Endometrial microvascular endothelial cells (primary cell): ENCODE results near the gene HDGFL3. TPM values are rescaled to one million over a fixed set of nuclear protein-coding genes. Genes with fewer than 3 reads are reported as not detected.
"Not testable (repeated sequence)": the region's sequence is repeated elsewhere in the genome, so short reads cannot be mapped to it uniquely, and the experiment has no call there.

Experiments
- in situ Hi-C: cut with HindIII; loops from 2 replicates; pipeline ENCODE4 v1.10.0; 2017; ENCODE audit warnings: low sequenced_read_pairs, low pct_unique_long_range_greater_than_20kb; ENCODE audit errors: inconsistent ontology term
- total RNA-seq: library from RNA; depleted of rRNA; stranded (reverse); fragments of >200 nt; gene quantifications from one replicate; pipeline ENCODE4 v1.2.3, GENCODE V29; 2015; ENCODE audit errors: inconsistent ontology term

Gene HDGFL3
- total RNA-seq, 1 donor from 2014 or later: 38.4 TPM

DNA sequence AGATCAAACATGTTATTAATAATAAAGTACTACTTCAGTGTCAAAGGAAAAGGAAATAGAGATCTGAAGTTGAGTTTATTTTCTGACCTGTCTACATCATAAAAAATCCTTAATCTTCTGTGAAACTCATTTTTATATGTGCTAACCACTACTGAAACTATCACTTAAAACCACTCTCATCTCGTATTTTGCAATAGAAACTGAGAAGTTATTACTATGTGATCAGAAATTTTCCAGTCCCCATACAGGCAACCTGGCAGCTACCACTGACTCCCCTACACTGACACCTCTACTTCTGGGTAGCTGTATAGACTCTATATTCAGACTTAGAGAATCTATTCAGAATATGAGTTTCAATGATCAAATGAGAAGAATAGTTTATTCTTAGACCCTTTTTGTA lies 8.3 kb downstream of the HDGFL3 start:
- in situ Hi-C loops: no loop called here

DNA sequence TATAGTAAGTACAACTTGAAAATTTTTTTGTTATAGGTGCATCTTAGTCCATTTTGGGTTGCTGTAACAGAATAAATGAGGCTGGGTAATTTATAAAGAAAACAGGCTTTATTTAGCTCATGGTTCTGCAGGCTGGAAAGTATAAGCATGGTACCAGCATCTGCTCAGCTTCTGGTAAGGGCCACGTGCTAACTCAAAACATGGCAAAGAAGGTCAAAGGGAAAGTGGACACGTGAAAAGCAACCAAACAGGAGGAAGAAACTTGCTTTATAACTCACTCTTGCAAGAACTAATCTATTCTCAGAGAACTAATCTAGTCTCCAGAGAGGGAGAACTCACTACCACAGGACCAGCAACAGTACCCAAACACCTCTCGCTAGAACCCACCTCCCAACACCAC lies 9.1 kb downstream of the HDGFL3 start:
- in situ Hi-C loops: no loop called here

DNA sequence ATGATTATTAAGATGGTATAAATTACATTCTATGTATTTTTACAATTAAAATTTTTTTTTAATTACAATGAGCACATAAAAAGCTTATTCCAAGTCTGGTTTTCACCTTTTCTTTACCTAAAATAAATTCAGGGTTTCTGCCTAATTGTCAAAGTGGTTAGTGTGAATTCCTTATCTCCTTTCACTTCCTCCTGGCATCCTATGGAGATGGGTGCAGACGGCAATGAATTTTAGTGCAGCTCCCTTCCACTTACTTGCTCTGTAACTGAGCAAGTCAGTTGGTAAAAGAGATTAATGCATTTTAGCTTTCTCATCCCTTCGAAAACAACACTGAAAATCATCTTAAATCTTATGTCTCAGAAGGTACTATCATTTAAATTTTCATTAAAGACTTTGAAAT lies 13.1 kb downstream of the HDGFL3 start:
- in situ Hi-C loops: no loop called here

DNA sequence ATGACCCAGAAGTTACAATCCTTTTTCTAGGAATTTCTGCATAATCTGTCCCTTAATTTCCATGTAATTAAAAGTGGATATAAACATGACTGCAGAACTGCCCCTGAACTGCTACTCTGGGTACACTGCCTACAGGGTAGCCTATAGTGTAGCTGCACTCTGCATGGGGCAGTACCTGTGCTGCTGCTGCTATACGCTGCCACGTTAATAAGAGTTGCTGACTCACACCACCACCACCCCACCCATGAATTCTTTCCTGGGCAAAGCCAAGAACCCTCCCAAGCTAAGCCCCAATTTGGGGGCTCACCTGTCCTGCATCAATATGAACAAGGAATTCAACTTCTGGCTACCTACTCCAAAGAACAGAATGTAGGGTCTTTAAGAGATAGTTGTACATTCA lies 13.9 kb downstream of the HDGFL3 start:
- in situ Hi-C loops: no loop called here

DNA sequence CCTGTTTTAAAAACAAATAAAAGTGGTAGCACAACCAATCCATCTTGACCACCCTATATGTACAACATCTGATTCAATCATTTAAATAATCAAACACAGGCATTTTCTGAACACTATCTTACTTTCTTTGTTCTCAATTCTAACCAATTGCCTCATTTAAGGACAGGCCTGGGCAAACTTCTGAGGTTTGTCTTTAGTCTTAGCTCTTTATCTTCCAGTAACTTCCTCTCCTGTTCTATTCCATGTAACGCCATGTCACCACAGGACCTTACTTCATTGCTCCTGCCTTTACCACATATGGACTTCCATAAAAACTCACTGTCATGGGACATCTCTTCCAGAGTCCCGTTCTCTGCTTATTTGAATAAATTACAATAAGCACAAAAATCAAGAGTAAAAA lies 14.9 kb downstream of the HDGFL3 start:
- in situ Hi-C loops: no loop called here

DNA sequence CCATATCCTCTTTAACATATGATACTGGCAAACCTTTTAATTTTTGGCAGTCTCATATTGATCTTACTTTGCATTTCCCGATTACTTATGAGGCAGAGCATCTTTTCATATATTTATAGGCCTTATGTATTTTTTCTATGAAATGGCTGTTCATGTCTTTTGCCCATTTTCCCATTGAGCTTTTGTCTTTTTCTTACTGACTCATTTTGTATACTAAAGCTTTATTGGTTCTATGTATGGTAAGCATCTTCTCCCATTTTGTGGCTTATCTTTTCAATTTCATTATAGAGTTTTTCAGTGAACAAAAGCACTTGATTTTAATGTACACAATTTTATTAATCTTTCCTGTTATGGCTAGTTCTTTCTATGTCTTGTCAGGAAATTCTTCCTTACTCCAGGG lies 17.2 kb downstream of the HDGFL3 start:
- in situ Hi-C loops: no loop called here

DNA sequence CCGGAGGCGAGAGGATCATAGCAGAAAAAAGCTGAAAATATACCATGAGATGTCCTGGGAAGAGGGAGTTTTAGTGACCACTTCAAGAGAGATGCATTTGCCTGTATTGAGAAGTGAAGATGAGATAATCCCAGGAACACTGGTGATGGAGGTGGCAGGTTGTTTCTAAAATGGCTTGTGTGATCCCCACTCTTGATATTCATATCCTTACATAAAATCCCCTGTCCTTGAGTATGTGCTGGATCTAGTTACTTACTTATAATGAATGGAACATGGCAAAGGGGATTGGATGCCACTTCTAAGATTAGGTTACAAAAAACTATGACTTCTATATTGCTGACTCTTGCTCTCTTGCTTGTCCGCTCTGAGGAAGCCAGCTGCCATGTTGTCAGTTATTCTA lies 22.1 kb downstream of the HDGFL3 start:
- in situ Hi-C loops: no loop called here

DNA sequence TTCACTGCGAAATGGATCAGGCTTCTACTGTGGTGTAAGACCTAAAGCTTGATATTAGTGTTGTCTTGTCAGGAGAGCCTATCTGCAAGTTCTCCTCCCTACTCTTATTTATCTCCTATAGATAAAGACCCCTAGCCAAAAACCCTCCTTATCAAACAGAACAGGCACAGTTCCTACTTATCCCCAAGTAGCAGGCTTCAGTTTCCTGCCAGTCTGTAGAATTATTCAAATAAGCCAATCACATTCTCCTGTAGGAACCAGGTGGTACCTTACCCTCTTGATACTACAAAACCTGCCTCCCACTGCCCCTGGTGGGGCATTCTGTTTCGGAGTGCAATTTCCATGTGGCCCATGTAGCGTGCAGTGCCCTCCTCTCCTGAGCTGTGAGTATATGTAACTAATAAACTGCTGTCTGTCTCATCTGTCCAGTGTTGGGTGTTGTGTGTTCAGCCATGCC lies 28.7 kb downstream of the HDGFL3 start:
- in situ Hi-C loops: no loop called here

DNA sequence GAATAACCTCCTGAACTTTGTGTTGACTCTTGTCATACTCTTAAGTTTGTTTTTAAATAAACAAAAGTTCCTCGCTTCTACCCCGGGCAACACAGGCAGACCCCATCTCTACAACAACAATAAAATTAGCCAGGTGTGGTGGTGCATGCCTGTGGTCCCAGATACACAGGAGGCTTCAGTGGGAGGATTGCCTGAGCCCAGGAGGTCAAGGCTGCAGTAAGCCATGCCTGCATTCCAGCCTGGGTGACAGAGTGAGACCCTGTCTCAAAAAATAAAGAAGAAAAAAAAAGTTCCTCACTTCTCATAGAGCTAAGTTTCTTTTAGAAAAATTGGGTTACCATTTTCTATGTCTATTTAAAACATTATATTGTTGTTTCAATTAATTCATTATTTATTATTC lies 29.2 kb downstream of the HDGFL3 start:
- in situ Hi-C loops: no loop called here

DNA sequence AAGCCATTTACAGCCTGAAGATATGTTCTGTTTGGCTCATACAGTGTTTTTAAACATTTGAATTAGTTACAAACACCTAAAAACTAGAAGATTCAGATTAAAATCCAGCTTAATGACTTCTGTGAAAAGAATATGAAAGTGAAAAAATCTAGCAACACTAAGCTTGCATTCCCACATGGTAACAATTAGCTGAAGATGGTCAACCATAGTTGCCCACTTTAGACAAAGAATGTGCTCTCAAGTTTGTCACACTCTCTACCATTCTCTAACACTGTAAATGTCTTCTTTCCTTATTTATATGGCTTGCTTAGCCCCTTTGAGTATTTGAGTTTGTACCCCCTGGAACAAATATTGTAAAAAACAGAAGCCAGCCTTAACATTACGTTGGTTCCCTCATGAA lies 32.7 kb downstream of the HDGFL3 start:
- in situ Hi-C loops: no loop called here

DNA sequence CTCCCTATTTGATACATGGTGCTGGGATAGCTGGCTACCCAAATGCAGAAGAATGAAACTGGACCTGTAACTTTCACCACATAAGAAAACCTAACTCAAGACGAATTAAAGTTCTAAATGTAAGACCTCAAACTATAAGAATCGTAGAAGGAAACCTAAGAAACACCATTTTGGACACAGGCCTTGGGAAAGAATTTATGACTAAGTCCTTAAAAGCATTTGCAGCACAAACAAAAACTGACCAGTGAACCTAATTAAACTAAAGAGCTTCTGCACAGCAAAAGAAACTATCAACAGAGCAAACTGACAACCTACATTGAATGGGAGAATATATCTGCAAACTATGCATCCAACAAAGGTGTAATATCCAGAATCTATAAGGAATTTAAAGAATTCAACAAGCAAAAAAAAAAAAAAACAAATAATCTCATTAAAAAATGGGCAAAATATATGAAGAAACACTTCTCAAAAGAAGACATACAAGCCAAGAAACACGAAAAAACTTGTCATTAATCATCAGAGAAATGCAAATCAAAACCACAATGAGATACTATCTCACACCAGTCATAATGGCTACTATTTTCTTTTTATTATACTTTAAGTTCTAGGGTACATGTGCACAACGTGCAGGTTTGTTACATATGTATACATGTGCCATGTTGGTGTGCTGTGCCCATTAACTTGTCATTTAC lies 37.0 kb downstream of the HDGFL3 start:
- in situ Hi-C loops: no loop called here

DNA sequence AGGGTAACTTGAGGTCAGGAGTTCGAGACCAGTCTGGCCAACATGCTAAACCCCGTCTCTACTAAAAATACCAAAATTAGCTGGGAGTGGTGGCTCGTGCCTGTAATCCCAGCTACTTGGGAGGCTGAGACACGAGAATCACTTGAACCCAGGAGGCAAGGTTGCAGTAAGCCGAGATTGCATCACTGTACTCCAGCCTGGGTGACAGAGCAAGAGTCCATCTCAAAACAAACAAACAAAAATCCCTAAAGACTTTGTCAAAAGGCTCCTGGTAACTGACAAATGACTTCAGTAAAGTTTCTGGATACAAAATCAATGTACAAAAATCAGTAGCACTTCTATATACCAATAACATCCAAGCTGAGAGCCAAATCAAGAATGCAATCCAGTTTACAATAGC lies 38.0 kb downstream of the HDGFL3 start:
- in situ Hi-C loops: not testable (repeated sequence)

DNA sequence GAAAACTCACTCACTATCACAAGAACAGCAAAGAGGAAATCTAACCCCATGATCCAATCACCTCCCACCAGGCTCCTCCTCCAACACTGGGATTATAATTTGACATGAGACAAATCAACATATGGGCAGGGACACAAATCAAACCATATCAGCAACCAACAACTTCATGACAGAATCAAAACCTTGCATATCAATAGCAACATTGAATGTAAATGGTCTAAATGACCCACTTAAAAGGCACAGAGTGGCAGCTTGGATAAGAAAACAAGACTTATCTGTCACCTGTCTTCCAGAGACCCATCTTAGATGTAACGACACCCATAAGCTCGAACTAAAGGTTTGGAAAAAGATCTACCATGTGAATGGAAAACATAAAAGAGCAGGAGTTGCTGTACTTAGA lies 40.8 kb downstream of the HDGFL3 start:
- in situ Hi-C loops: no loop called here

DNA sequence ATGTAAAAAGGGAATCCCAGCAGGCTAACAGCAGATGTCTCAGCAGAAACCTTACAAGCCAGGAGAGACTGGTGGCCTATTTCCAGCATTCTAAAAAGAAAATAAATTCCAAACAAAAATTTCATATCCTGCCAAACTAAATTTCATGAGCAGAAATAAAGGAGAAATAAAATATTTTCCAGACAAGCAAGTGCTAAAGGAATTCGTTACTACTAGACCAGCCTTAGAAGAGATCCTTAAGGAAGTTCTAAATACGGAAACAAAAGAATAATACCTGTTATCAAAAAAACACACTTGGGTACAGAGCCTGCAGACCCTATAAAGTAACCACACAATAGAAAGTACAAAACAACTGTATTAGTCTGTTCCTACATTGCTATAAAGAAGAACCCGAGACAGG lies 41.4 kb downstream of the HDGFL3 start:
- in situ Hi-C loops: no loop called here

DNA sequence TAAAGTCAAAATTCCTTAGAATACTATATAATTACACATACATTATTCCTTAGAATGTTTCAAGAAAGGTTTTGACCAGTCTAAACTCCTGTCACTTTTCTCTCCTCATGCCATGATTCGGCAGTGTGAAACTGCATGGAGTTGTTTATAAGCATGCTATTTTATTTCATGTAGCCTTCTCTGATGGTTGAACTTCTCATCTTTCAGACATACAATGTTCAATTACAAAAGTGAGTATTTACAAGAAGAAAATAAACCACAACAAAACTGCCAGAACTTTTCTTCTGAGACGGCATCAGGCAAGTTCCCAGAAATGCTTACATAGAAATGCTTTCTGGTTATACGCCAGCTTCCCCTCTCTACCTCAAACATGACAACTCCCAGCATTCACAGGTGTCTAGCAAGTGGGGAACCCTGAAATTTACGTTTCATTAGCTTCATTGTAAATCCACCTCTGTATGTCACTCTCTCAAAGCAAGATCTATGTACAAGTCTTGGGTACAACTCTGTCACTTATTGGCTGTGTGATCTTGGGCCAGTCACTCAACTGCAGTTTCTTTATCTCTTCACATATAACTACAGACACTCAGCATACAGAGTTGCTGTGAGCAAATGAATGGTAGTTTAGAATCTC lies 42.7 kb downstream of the HDGFL3 start:
- in situ Hi-C loops: no loop called here

DNA sequence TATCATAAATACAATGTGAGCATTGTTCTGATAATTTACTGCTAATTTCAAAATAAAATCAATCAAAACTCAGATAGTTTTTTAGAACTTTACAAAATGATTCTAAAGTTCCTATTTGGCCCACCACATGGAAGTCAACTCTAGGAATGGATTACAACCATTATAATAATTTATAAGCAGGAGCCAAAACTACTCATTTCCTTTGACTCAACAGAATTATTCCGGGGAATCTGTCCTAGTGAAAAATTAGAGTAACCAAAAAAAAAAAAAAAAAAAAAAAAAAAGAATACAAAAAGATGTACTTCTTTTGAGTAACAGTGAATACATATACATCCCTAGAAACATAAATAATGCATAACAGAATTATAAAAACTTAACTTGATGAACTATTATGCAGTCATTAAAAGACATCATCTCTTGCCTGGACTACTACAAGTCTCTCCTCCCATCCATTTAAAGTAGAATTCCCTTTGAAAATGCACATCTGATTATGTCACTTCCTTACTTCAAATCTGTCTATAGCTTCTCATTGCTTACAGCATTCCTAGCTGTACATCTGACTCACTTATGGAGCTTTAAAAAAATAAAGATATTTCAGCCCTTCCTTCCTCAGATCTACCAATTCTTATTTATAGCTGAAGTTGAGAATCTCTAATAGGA lies 43.4 kb downstream of the HDGFL3 start:
- in situ Hi-C loops: no loop called here

DNA sequence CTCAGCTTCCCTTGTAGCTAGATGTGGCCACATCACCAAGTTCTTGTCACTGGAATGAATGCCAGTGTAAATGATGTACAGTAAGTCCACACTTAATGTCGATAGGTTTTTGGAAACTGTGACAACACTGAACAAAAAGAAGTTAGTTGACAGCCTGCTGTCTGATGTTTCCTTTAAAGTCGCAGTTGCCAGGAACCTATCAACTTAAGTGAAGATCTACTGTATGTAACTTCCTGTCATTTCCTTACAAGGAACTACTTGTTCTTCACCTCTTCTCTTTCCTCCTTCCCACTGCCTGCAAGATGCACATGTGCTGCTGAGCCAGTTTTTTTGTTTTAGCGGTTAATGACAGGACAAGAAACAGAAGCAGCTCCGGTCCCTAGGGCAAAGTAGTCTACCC lies 44.6 kb downstream of the HDGFL3 start:
- in situ Hi-C loops: no loop called here

DNA sequence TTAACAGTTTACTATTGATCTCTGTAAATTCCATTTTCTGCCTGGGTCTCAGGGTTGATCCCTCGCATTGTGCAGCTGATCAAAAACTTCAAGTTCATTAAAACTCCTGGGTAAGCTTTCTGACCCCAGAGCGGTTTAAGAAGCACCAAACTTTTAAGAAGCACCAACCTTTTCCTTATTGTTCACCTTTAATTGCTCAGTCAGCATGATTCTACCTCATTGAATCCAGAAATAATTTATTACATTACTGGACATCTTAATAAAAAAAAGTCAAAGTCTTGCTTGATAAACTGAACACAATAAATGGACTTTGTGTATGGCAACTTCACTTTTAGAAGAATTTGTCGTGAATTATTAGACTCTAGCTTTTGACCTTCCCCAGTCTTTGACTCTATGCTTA lies 46.9 kb downstream of the HDGFL3 start:
- in situ Hi-C loops: no loop called here

DNA sequence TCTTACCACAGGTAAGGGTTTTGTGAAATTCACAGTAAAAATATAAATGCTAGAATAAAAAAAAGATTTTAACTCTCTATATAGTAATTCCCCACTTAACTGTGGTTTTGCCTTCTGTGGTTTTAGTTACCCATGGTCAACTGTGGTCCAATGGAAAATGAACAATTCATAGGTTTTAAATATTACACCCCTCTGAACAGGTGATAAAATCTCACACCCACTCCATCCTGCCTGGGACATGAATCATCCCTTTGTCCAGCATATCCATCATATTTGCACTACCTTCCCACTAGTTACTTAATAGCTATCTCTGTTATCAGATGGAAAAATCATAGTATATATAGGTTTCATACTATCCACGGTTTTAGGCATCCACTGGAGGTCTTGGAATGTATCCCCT lies 49.2 kb downstream of the HDGFL3 start:
- in situ Hi-C loops: no loop called here

DNA sequence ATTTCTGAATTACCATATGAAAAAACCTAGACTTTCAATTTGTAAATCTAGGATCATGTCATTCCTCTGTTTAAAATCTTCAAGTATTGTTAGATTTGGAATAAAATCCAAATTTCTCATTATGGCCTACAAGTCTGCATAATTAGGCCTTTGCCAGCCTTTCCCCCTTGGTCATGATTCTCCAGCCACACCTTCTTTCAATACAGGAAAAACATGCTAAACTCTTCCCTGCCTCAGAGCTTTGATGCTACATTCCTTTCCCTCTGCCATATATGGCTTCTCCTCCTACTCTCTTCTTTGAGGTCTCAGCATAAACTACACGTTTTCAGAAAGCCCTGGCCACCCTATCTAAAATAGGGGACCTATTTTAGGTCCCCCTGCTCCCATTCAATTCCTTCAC lies 51.7 kb downstream of the HDGFL3 start:
- in situ Hi-C loops: no loop called here
